Natural killer cell (primary cell): Measurements from ENCODE around the gene CTIF. TPM values are rescaled to one million over a fixed set of nuclear protein-coding genes. Genes with fewer than 3 reads are reported as not detected.

Source experiments
- ATAC-seq, 3 donors: fragments of 150-1000 bp in 2 of 3; fragments of 200-7000 bp in 1 of 3; cut with Tn5 transposase; 1 replicate in 1 of 3; 2 replicates in 2 of 3; pipeline ENCODE4 v1.10.0; 2021; ENCODE audit warnings: mild to moderate bottlenecking in 2 of 3, moderate library complexity in 2 of 3
- DNase-seq, 2 donors: peaks; one replicate each; pipeline versions ENCODE4 v3.0.0 to v3.0.0-alpha.2; 2013 to 2021; ENCODE audit warnings: mixed read lengths in 1 of 2
- H3K27ac ChIP-seq: one replicate; pipeline ENCODE4 v1.5.1; 2013; ENCODE audit warnings: mild to moderate bottlenecking, low read length
- H3K27me3 ChIP-seq: one replicate; pipeline ENCODE4 v1.6.1; 2013; ENCODE audit warnings: low read length; ENCODE audit not compliant: control insufficient read depth, insufficient read depth
- H3K36me3 ChIP-seq: one replicate; pipeline ENCODE4 v1.6.1; 2013; ENCODE audit warnings: low read length; ENCODE audit not compliant: control insufficient read depth, insufficient read depth
- H3K4me1 ChIP-seq: one replicate; pipeline ENCODE4 v1.6.1; 2013; ENCODE audit warnings: low read length; ENCODE audit not compliant: control insufficient read depth, insufficient read depth
- H3K4me3 ChIP-seq: one replicate; pipeline ENCODE4 v1.5.1; 2013; ENCODE audit warnings: low read length
- H3K9me3 ChIP-seq: one replicate; pipeline ENCODE4 v1.6.1; 2013; ENCODE audit warnings: low read length; ENCODE audit not compliant: control insufficient read depth, insufficient read depth
- H3K27ac Mint-ChIP-seq, 2 donors: one replicate each; pipeline ENCODE4 v1.8.0; 2022; ENCODE audit warnings: mild to moderate bottlenecking in 2 of 2, mixed read lengths in 2 of 2, moderate library complexity in 1 of 2
- H3K27me3 Mint-ChIP-seq, 2 donors: one replicate each; pipeline ENCODE4 v1.8.0; 2022; ENCODE audit warnings: low read depth in 2 of 2, mixed read lengths in 2 of 2
- H3K36me3 Mint-ChIP-seq: one replicate; pipeline ENCODE4 v1.8.0; 2022; ENCODE audit warnings: mixed read lengths
- H3K4me1 Mint-ChIP-seq, 2 donors: one replicate each; pipeline ENCODE4 v1.8.0; 2022; ENCODE audit warnings: mixed read lengths in 2 of 2
- H3K4me3 Mint-ChIP-seq: one replicate; pipeline ENCODE4 v1.8.0; 2022; ENCODE audit warnings: mild to moderate bottlenecking, moderate library complexity, mixed read lengths
- H3K9me3 Mint-ChIP-seq, 2 donors: one replicate each; pipeline ENCODE4 v1.8.0; 2022; ENCODE audit warnings: mixed read lengths in 2 of 2
- CTCF ChIP-seq: fragments of 200-600 bp; IDR thresholded peaks from one replicate; pipeline ENCODE4 v1.8.0; 2022; ENCODE audit warnings: antibody characterized with exemption
- WGBS: methylation state at CpG from one replicate; pipeline ENCODE4 v1.1.7; 2013; ENCODE audit warnings: missing lambda C conversion rate; ENCODE audit not compliant: insufficient coverage; 5-methylcytosine and 5-hydroxymethylcytosine counted together
- intact Hi-C: fragments of 100-400 bp; cut with micrococcal nuclease; formaldehyde crosslinking; loops from one replicate; pipeline ENCODE4 v1.14.2; 2022
- total RNA-seq, 4 donors: library from RNA; stranded (reverse); fragments of 120-200 nt in 1 of 4; gene quantifications; one replicate each; pipeline versions ENCODE4 v1.2.3 to v1.2.4, GENCODE V29; 2013 to 2022

Gene CTIF
- total RNA-seq, 3 donors from 2014 or later (not counting 1 experiment from before 2014, with no cell fraction given), result 6.9 to 10.2 (median 8.2) TPM

- Histone ChIP-seq H3K4me3 (no peak overlapping the region), H3K27me3 (no peaks in the 10 kb centered on the region), H3K27ac (no peak overlapping the region), H3K4me1 (peaks cover 14% of the 10 kb centered on the region), H3K36me3 (no peaks in the 10 kb centered on the region), H3K9me3 (no peaks in the 10 kb centered on the region)
- no peak for TF ChIP-seq CTCF
- H3K4me1 Mint-ChIP-seq, result peaks cover 9 to 16% of the 10 kb centered on the region in 2 donors
- no peak overlapping the region for H3K27ac Mint-ChIP-seq
- no peaks in the 10 kb centered on the region for H3K9me3 Mint-ChIP-seq
- intact Hi-C loops, result no loop called here
- H3K4me3 Mint-ChIP-seq, result no peak overlapping the region
- H3K27me3 Mint-ChIP-seq, result no peaks in the 10 kb centered on the region
- WGBS, result 97% methylated on average over 22 of the region's 22 CpGs
- ATAC-seq (no peak), DNase-seq (no peak)
- H3K36me3 Mint-ChIP-seq, result no peaks in the 10 kb centered on the region
Observed at GRCh38 chr18:48862678-48863270, 323.9 kb downstream of the CTIF start.

- H3K4me3 Mint-ChIP-seq, result no peak overlapping the region
- H3K9me3 Mint-ChIP-seq, result no peaks in the 10 kb centered on the region
- H3K36me3 ChIP-seq, result no peaks in the 10 kb centered on the region
- no peaks in the 10 kb centered on the region for H3K27me3 Mint-ChIP-seq
- peaks cover 22% of the 10 kb centered on the region for H3K4me1 ChIP-seq
- 94% methylated on average over 7 of the region's 8 CpGs for WGBS
- H3K9me3 ChIP-seq, result no peaks in the 10 kb centered on the region
- H3K27ac Mint-ChIP-seq, result no peak overlapping the region
- H3K27ac ChIP-seq, result no peak overlapping the region
- ATAC-seq, result no peak
- H3K4me3 ChIP-seq, result no peak overlapping the region
- TF ChIP-seq CTCF, result no peak
- H3K27me3 ChIP-seq, result no peaks in the 10 kb centered on the region
- no peak for DNase-seq
- peaks cover 8 to 16% of the 10 kb centered on the region in 2 donors for H3K4me1 Mint-ChIP-seq
- no peaks in the 10 kb centered on the region for H3K36me3 Mint-ChIP-seq
- intact Hi-C loops, result no loop called here
Observed at GRCh38 chr18:48863432-48864065, 324.7 kb downstream of the CTIF start.

GRCh38 chr18:48864876-48865275 lies 326.0 kb downstream of the CTIF start:
- Histone ChIP-seq H3K9me3 (no peaks in the 10 kb centered on the region), H3K4me1 (peaks cover 35% of the 10 kb centered on the region), H3K27me3 (no peaks in the 10 kb centered on the region), H3K36me3 (no peaks in the 10 kb centered on the region), H3K27ac (no peak overlapping the region), H3K4me3 (no peak overlapping the region)
- TF ChIP-seq CTCF, result no peak
- H3K27me3 Mint-ChIP-seq, result no peaks in the 10 kb centered on the region
- ATAC-seq (no peak), DNase-seq (no peak)
- 97% methylated on average over 15 of the region's 15 CpGs for WGBS
- intact Hi-C loops, result no loop called here
- no peak overlapping the region for H3K4me3 Mint-ChIP-seq
- no peaks in the 10 kb centered on the region for H3K36me3 Mint-ChIP-seq
- H3K4me1 Mint-ChIP-seq, result peaks cover 14 to 28% of the 10 kb centered on the region in 2 donors
- no peak overlapping the region for H3K27ac Mint-ChIP-seq
- H3K9me3 Mint-ChIP-seq, result no peaks in the 10 kb centered on the region
